Osteoblast (primary cell): ENCODE measurements around the gene C4B. TPM values are rescaled to one million over a fixed set of nuclear protein-coding genes. Genes with fewer than 3 reads are reported as not detected.

Experiments used
- DNase-seq: peaks from one replicate; pipeline ENCODE4 v3.0.0; 2011; ENCODE audit warnings: low spot score, mixed read lengths; ENCODE audit not compliant: insufficient read length; ENCODE audit errors: missing footprints
- H2AFZ ChIP-seq: 2 replicates; pipeline ENCODE4 v1.6.0; 2011; ENCODE audit warnings: mild to moderate bottlenecking, low read length
- H3K27ac ChIP-seq: 2 replicates; pipeline ENCODE4 v1.5.1; 2011; ENCODE audit warnings: mild to moderate bottlenecking, low read depth, low read length, moderate library complexity
- H3K27me3 ChIP-seq: 2 replicates; pipeline ENCODE4 v1.6.0; 2012; ENCODE audit warnings: mild to moderate bottlenecking, control low read depth, inconsistent platforms, low read length, moderate library complexity; ENCODE audit not compliant: insufficient read depth
- H3K36me3 ChIP-seq: 2 replicates; pipeline ENCODE4 v1.5.1; 2011; ENCODE audit warnings: mild to moderate bottlenecking, low read length, control low read depth, moderate library complexity; ENCODE audit not compliant: insufficient read depth
- H3K4me1 ChIP-seq: 2 replicates; pipeline ENCODE4 v1.5.1; 2011; ENCODE audit warnings: mild to moderate bottlenecking, low read length, control low read depth, moderate library complexity; ENCODE audit not compliant: insufficient read depth
- H3K4me2 ChIP-seq: 2 replicates; pipeline ENCODE4 v1.6.0; 2011; ENCODE audit warnings: mild to moderate bottlenecking, low read length; ENCODE audit not compliant: insufficient read depth
- H3K4me3 ChIP-seq: fragments of 200-600 bp; sonication (generic); 3 replicates; pipeline ENCODE4 v1.5.1; 2012; ENCODE audit warnings: mild to moderate bottlenecking, low read length, inconsistent platforms; ENCODE audit not compliant: insufficient read depth
- H3K79me2 ChIP-seq: 2 replicates; pipeline ENCODE4 v1.6.0; 2012; ENCODE audit warnings: mild to moderate bottlenecking, low read length, control low read depth, inconsistent platforms; ENCODE audit not compliant: insufficient read depth
- H3K9me3 ChIP-seq: 2 replicates; pipeline ENCODE4 v1.5.1; 2011; ENCODE audit warnings: low read depth, low read length, control low read depth
- H4K20me1 ChIP-seq: 2 replicates; pipeline ENCODE4 v1.6.0; 2012; ENCODE audit warnings: mild to moderate bottlenecking, low read length, control low read depth; ENCODE audit not compliant: insufficient read depth
- CTCF ChIP-seq: IDR thresholded peaks from 2 replicates; pipeline ENCODE4 v1.5.1; 2011; ENCODE audit warnings: mild to moderate bottlenecking, low read depth, low read length, moderate library complexity; ENCODE audit errors: extremely low read depth
- total RNA-seq: library from RNA; depleted of rRNA; stranded (reverse); fragments of >200 nt; gene quantifications from 2 replicates; pipeline ENCODE4 v1.2.3, GENCODE V29; 2012

The C4B gene
- total RNA-seq, 1 donor, result 6.5 TPM

- DNase-seq, result no peak
- Histone ChIP-seq H3K9me3 (no peaks in the 10 kb centered on the region), H3K27me3 (peaks cover 20% of the 10 kb centered on the region), H4K20me1 (no peaks in the 10 kb centered on the region), H2AFZ (no peak overlapping the region), H3K79me2 (no peaks in the 10 kb centered on the region), H3K4me2 (no peak overlapping the region), H3K4me1 (peaks cover 18% of the 10 kb centered on the region), H3K27ac (no peak overlapping the region), H3K4me3 (no peak overlapping the region), H3K36me3 (no peaks in the 10 kb centered on the region)
- TF ChIP-seq CTCF, result no peak
These were observed 59.0 kb downstream of the C4B start for GRCh38 chr6:32073613-32074012.

- no peaks in the 10 kb centered on the region for H3K9me3 ChIP-seq
- peaks cover 20% of the 10 kb centered on the region for H3K27me3 ChIP-seq
- H4K20me1 ChIP-seq, result no peaks in the 10 kb centered on the region
- no peak overlapping the region for H3K4me2 ChIP-seq
- no peak for TF ChIP-seq CTCF
- H3K27ac ChIP-seq, result no peak overlapping the region
- H3K36me3 ChIP-seq, result no peaks in the 10 kb centered on the region
- H3K4me3 ChIP-seq, result no peak overlapping the region
- H3K79me2 ChIP-seq, result no peaks in the 10 kb centered on the region
- H2AFZ ChIP-seq, result no peak overlapping the region
- peak; percentile 83 for DNase-seq
- H3K4me1 ChIP-seq, result peaks cover 22% of the 10 kb centered on the region
These were observed 60.5 kb downstream of the C4B start for GRCh38 chr6:32074996-32075532.

- H4K20me1 ChIP-seq, result no peaks in the 10 kb centered on the region
- no peak overlapping the region for H3K4me2 ChIP-seq
- peaks cover 24% of the 10 kb centered on the region for H3K4me1 ChIP-seq
- H3K79me2 ChIP-seq, result no peaks in the 10 kb centered on the region
- TF ChIP-seq CTCF, result no peak
- no peak overlapping the region for H3K4me3 ChIP-seq
- H2AFZ ChIP-seq, result no peak overlapping the region
- no peaks in the 10 kb centered on the region for H3K36me3 ChIP-seq
- no peaks in the 10 kb centered on the region for H3K9me3 ChIP-seq
- peak; percentile 83 for DNase-seq
- no peak overlapping the region for H3K27ac ChIP-seq
- peaks cover 14% of the 10 kb centered on the region for H3K27me3 ChIP-seq
These were observed 61.2 kb downstream of the C4B start for GRCh38 chr6:32075781-32076180.

- TF ChIP-seq CTCF, result no peak
- Histone ChIP-seq H3K9me3 (no peaks in the 10 kb centered on the region), H3K36me3 (no peaks in the 10 kb centered on the region), H3K27me3 (peaks cover 9% of the 10 kb centered on the region), H3K27ac (no peak overlapping the region), H3K79me2 (no peaks in the 10 kb centered on the region), H3K4me1 (peaks cover 30% of the 10 kb centered on the region), H3K4me3 (no peak overlapping the region), H4K20me1 (no peaks in the 10 kb centered on the region), H3K4me2 (no peak overlapping the region), H2AFZ (no peak overlapping the region)
- peak; percentile 89 for DNase-seq
These were observed 61.8 kb downstream of the C4B start for GRCh38 chr6:32076321-32076809.
